Lower leg skin (tissue), 4 donors: ENCODE results near the gene ZMYM4. TPM values are rescaled to one million over a fixed set of nuclear protein-coding genes. Genes with fewer than 3 reads are reported as not detected.

Experiments
- DNase-seq, 2 donors: peaks; one replicate each; pipeline ENCODE4 v3.0.0-alpha.2; 2019; ENCODE audit warnings: low spot score in 2 of 2
- H3K4me3 ChIP-seq: fragments of 200-600 bp; sonication (generic); 2 replicates; pipeline ENCODE4 v1.5.1; 2017; ENCODE audit warnings: mild to moderate bottlenecking, low read depth; ENCODE audit not compliant: poor library complexity, severe bottlenecking
- POLR2A ChIP-seq, 2 donors: fragments of 450-650 bp; IDR thresholded peaks; one replicate each; pipeline ENCODE4 v1.6.1; 2016 to 2017; ENCODE audit warnings: antibody characterized with exemption in 2 of 2, mild to moderate bottlenecking in 1 of 2, moderate library complexity in 1 of 2
- WGBS, 2 donors: methylation state at CpG; one replicate each; pipeline ENCODE4 v1.1.5; 2018; 5-methylcytosine and 5-hydroxymethylcytosine counted together
- intact Hi-C: fragments of 100-400 bp; cut with DNase I; formaldehyde crosslinking; loops from one replicate; pipeline ENCODE4 v1.15.0; 2023; ENCODE audit warnings: low total_unique reads
- total RNA-seq, 4 donors: library from RNA; depleted of rRNA; stranded (reverse); fragments of >200 nt; gene quantifications; one replicate each; pipeline ENCODE4 v1.1.0, GENCODE V29; 2016
- TF ChIP-seq, protein P1 (sequence below), 3 donors: fragments of 450-650 bp; IDR thresholded peaks; one replicate each; pipeline ENCODE4 v1.5.1; 2016; ENCODE audit warnings: antibody characterized with exemption in 3 of 3, mild to moderate bottlenecking in 3 of 3, moderate library complexity in 2 of 3

The ZMYM4 gene
- total RNA-seq, 4 donors from 2014 or later: 12.7 to 20.0 (median 19.3) TPM

DNA sequence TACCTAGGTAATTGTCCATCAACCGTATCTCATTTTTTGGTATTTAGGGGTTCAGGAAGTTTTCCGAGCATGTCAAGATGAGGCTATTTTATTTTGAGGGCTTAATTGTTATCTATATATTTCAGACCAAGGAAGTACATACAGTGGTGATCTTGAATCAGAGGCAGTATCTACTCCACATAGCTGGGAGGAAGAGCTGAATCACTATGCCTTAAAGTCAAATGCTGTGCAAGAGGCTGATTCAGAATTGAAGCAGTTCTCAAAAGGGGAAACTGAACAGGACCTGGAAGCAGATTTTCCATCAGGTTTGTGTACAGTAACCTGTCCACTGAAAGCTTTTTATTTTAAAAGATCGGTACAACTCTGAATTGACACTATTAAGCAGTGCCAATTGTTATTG, 130.2 kb downstream of the ZMYM4 start:
- intact Hi-C loops: no loop called here
- DNase-seq: no peak
- H3K4me3 ChIP-seq: no peak overlapping the region
- TF ChIP-seq, protein P1, sequence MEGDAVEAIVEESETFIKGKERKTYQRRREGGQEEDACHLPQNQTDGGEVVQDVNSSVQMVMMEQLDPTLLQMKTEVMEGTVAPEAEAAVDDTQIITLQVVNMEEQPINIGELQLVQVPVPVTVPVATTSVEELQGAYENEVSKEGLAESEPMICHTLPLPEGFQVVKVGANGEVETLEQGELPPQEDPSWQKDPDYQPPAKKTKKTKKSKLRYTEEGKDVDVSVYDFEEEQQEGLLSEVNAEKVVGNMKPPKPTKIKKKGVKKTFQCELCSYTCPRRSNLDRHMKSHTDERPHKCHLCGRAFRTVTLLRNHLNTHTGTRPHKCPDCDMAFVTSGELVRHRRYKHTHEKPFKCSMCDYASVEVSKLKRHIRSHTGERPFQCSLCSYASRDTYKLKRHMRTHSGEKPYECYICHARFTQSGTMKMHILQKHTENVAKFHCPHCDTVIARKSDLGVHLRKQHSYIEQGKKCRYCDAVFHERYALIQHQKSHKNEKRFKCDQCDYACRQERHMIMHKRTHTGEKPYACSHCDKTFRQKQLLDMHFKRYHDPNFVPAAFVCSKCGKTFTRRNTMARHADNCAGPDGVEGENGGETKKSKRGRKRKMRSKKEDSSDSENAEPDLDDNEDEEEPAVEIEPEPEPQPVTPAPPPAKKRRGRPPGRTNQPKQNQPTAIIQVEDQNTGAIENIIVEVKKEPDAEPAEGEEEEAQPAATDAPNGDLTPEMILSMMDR (IDR thresholded peaks at IDR 0.05): no peak
- TF ChIP-seq POLR2A (IDR thresholded peaks at IDR 0.05): no peak
- 93 to 95% methylated on average over 3 of the region's 3 CpGs for WGBS, 2 donors

DNA sequence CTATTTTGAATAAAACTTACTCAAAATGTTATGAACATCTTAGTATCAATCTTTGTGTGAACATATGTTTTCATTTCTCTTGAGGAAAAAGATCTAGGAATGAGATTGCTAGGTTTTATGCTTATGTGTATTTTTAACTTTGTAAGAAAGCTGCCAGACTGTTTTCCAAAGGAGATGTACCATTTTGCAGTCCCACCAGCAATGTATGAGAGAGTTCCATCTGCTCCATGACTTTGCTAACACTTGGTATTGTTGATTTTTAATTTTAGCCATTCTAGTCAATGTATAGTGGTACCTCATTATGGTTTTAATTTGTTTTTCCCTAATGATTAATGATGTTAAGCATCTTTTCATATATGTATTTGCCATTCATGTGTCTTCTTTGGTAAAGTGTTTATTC, 132.5 kb downstream of the ZMYM4 start:
- intact Hi-C loops: no loop called here
- no peak for DNase-seq
- TF ChIP-seq, protein P1 (IDR thresholded peaks at IDR 0.05): no peak
- TF ChIP-seq POLR2A (IDR thresholded peaks at IDR 0.05): no peak
- no peak overlapping the region for H3K4me3 ChIP-seq

DNA sequence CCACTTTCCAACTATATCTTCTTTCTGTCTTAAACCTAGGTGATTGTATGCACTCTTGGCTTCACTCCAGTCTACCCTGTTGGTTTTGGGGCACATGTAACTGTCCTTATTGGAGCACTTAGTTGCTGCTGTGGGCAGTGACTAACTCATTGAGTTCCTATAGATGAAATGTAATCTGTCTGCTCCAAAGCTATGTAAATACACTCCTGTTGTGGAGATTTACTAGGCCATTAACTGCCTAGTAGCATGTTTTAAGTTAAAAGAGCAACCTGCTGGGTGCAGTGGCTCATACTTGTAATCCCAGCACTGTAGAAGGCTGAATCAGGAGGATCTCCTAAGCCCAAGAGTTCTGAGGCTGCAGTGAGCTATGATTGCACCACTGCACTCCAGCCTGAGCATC, 137.6 kb downstream of the ZMYM4 start:
- H3K4me3 ChIP-seq: no peak overlapping the region
- DNase-seq: no peak
- TF ChIP-seq, protein P1 (IDR thresholded peaks at IDR 0.05): no peak
- no peak for TF ChIP-seq POLR2A (IDR thresholded peaks at IDR 0.05)
- intact Hi-C loops: no loop called here

DNA sequence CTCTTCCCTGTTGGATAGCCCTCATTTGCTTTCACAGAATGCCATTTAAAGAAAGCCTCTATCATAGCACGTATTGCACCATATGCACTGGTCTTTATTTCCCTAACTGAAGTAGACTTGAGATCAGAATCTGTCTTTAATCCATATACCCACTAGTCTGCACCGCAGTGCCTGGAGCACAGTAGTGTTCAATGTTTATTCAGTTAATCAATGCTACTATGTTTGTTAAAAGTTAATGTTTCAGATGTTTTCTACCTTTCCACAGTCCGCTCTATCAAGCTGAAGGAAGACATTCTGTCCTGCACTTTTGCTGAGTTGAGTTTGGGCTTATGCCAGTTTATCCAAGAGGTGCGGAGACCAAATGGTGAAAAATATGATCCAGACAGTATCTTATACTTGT, 139.2 kb downstream of the ZMYM4 start:
- DNase-seq: no peak
- intact Hi-C loops: no loop called here
- no peak for TF ChIP-seq POLR2A (IDR thresholded peaks at IDR 0.05)
- H3K4me3 ChIP-seq: no peak overlapping the region
- WGBS, 2 donors: 97 to 98% methylated on average over 4 of the region's 4 CpGs

DNA sequence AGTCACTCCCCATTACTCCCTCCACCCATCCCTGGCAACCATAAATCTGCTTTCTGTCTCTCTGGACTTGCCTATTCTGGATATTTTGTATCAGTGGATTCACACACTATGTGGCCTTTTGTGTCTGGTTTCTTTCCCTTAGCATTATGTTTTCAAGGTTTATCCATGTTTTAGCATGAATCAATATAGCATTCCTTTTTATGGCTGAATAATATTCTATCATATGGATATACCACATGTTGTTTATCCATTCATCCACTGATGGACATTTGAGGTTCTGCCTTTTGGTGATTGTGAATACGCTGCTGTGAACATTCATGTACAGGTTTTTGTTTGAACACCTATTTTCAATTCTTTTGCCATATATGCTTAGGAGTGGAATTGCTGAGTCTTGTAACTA, 140.4 kb downstream of the ZMYM4 start:
- intact Hi-C loops: no loop called here
- DNase-seq: no peak
- TF ChIP-seq, protein P1 (IDR thresholded peaks at IDR 0.05): no peak
- no peak for TF ChIP-seq POLR2A (IDR thresholded peaks at IDR 0.05)
- 94 to 100% methylated on average over 1 of the region's 1 CpG for WGBS, 2 donors
- H3K4me3 ChIP-seq: no peak overlapping the region

DNA sequence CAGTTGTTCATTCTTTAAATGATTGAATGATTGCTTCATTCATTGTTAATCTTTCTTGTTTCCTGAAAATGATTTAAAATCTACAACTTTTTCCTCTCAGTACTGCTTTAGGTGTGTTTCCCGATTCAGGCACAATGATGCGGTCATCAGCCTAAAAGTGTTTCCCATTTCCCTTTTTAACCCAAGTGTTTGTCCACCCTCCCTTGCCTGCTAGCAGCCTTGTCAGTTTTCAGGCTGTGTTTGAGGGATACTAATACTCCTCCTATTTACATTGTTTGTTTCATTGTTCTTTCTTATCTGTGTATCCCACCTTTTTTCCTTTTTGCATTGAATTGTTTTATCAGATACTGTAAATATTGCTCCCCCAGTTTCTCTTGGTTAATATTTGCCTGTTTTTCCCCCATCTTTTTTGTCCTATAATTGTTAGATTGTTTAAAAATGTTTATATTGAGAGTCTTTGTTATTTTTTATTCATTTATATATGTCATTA, 157.6 kb downstream of the ZMYM4 start:
- H3K4me3 ChIP-seq: no peak overlapping the region
- DNase-seq: no peak
- no peak for TF ChIP-seq POLR2A (IDR thresholded peaks at IDR 0.05)
- TF ChIP-seq, protein P1 (IDR thresholded peaks at IDR 0.05): no peak
- intact Hi-C loops: no loop called here
- 68 to 69% methylated on average over 2 of the region's 2 CpGs for WGBS, 2 donors
